ENCODE measurements around the gene DHRS13. TPM values are rescaled to one million over a fixed set of nuclear protein-coding genes. Genes with fewer than 3 reads are reported as not detected.

The DHRS13 gene
- total and polyA plus RNA-seq, 10 donors, result 12.2 to 51.2 (median 18.9) TPM

DNA sequence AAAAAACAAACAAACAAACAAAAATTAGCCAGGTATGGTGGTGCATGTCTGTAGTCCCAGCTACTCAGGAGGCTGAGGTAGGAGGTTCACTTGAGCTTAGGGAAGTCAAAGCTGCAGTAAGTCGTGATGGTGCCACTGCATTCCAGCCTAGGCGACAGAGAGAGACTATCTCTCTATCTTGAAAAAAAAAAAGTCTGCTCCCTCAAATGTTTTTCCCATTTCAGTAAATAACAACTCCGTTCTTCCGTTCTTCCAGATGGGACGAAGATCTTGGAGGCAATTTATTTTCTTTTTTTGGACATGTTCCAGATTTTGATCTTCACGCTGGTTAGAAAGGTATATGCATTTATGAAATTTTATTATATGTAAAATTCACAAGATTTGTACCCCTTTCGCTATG is 29.0 kb downstream of the DHRS13 start:
- Histone ChIP-seq H3K27me3 (replicated peaks in 1 of 7) (no peaks in the 10 kb centered on the region), H3K27ac (no peak overlapping the region), H3K9me3 (no peaks in the 10 kb centered on the region), H3K4me3 (no peak overlapping the region), H3K36me3 (peaks cover 0 to 15% (median 9%) of the 10 kb centered on the region in 6 donors), H3K4me1 (peaks cover 0 to 19% (median 11%) of the 10 kb centered on the region in 6 donors)
- WGBS, 5 donors, result 93 to 97% (median 94%) methylated on average over 7 of the region's 7 CpGs
- TF ChIP-seq, protein P1, sequence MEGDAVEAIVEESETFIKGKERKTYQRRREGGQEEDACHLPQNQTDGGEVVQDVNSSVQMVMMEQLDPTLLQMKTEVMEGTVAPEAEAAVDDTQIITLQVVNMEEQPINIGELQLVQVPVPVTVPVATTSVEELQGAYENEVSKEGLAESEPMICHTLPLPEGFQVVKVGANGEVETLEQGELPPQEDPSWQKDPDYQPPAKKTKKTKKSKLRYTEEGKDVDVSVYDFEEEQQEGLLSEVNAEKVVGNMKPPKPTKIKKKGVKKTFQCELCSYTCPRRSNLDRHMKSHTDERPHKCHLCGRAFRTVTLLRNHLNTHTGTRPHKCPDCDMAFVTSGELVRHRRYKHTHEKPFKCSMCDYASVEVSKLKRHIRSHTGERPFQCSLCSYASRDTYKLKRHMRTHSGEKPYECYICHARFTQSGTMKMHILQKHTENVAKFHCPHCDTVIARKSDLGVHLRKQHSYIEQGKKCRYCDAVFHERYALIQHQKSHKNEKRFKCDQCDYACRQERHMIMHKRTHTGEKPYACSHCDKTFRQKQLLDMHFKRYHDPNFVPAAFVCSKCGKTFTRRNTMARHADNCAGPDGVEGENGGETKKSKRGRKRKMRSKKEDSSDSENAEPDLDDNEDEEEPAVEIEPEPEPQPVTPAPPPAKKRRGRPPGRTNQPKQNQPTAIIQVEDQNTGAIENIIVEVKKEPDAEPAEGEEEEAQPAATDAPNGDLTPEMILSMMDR (IDR thresholded peaks at IDR 0.05 in 8 of 11, conservative IDR thresholded peaks at IDR 0.05 in 3 of 11), result no peak
- TF ChIP-seq POLR2AphosphoS5 (IDR thresholded peaks at IDR 0.05) (no peak), POLR2A (IDR thresholded peaks at IDR 0.05) (no peak)
- no peak for DNase-seq
- intact Hi-C loops (cut with DNase I; ENCODE audit: low total_unique reads), result no loop called here

DNA sequence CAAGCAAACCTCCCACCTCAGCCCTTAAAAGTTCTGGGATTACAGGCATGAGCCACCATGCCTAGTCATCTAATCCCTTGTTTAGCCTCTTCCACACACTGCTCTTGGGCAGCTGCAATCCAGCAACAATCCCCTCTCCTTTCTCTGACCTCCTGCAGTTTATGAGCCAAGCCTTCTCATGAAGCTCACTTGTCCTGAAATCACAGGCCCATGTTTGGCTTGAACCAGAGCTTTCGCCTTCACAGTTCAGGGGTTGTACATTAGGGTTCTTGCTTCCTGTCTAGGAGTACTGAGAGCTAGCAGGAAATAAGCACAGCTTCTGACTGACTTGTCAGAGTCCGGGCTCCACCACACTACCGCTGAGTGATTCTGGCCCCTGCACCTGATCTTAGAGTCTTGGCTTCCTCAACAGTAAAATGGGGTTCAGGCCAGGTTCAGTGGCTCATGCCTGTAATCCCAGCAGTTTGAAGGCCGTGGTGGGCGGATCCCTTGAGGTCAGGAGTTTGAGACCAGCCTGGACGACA is 31.8 kb downstream of the DHRS13 start:
- Histone ChIP-seq H3K9me3 (no peaks in the 10 kb centered on the region), H3K27ac (peak overlapping the region; percentile 10 to 82 (median 68)), H3K4me1 (peaks cover 0 to 25% (median 11%) of the 10 kb centered on the region in 6 donors), H3K36me3 (no peaks in the 10 kb centered on the region), H3K4me3 (no peak overlapping the region), H3K27me3 (replicated peaks in 1 of 7) (no peaks in the 10 kb centered on the region)
- TF ChIP-seq POLR2AphosphoS5 (IDR thresholded peaks at IDR 0.05), result peak in 1 of 3 donors; percentile 45
- no peak for TF ChIP-seq POLR2A (IDR thresholded peaks at IDR 0.05)
- WGBS, 5 donors, result 39 to 75% (median 50%) methylated on average over 5 to 6 of the region's 6 CpGs
- intact Hi-C loops (cut with DNase I; ENCODE audit: low total_unique reads), result no loop called here
- DNase-seq, result peak; percentile 84

DNA sequence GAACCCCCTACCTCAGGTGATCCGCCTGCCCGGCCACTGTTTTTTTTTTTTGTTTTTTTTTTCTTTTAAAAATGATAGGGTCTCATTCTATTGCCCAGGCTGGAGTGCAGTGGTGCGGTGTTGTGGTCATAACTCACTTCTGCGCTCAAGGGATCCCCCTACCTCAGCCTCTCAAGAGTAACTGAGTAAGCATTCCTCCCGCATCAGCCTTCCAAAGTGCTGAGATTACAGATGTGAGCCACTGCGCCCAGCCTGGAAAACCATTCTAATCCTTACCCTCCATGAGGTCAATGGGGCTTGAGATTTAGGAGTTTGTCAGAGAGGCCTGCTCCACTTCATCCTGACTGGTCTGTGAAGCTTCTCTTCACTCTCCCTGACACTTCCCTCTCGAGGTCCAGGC is 35.6 kb downstream of the DHRS13 start:
- Histone ChIP-seq H3K27ac (no peak overlapping the region), H3K4me3 (no peak overlapping the region), H3K27me3 (replicated peaks in 1 of 7) (no peaks in the 10 kb centered on the region), H3K36me3 (no peaks in the 10 kb centered on the region), H3K9me3 (no peaks in the 10 kb centered on the region), H3K4me1 (peaks cover 0 to 34% (median 15%) of the 10 kb centered on the region in 6 donors)
- no peak for DNase-seq
- TF ChIP-seq POLR2AphosphoS5 (IDR thresholded peaks at IDR 0.05) (no peak), POLR2A (IDR thresholded peaks at IDR 0.05) (no peak)
- TF ChIP-seq, protein P1 (IDR thresholded peaks at IDR 0.05 in 8 of 11, conservative IDR thresholded peaks at IDR 0.05 in 3 of 11), result no peak
- WGBS, 5 donors, result 91 to 96% (median 95%) methylated on average over 7 of the region's 7 CpGs
- intact Hi-C loops (cut with DNase I; ENCODE audit: low total_unique reads), result no loop called here

DNA sequence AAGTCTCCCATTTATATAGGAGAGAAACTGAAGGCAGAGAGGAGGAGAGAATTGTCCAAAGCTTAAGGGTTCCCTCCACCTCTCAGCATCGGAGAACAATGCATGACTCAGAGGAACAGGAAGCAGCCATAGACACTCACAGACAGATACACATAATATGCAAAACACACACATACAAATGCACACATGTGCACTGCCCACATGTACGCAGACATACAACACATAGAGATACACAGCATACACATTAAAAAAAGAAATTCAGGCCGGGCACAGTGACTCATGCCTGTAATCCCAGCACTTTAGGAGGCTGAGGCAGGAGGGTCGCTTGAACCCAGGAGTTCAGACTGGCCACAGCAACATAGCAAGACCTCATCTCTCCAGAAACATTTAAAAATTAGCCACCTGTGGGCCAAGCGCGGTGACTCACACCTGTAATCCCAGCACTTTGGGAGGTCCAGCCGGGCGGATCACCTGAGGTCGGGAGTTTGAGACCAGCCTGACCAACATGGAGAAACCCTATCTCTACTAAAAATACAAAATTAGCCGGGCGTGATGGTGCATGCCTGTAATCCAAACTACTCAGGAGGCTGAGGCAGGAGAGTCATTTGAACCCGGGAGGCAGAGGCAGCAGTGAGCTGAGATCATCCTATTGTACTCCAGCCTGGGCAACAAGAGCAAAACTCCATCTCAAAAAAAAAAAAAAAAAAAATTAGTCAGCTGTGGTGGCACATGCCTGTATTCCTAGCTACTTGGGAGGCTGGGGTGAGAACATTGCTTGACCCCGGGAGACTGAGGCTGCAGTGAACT is 36.7 kb downstream of the DHRS13 start:
- H3K27me3 ChIP-seq (replicated peaks in 1 of 7), result no peaks in the 10 kb centered on the region
- no peaks in the 10 kb centered on the region for H3K9me3 ChIP-seq
- peak overlapping the region in 5 of 8 donors; percentile 22 to 43 (median 37) for H3K27ac ChIP-seq
- H3K4me3 ChIP-seq, result no peak overlapping the region
- TF ChIP-seq POLR2A (IDR thresholded peaks at IDR 0.05), result no peak
- TF ChIP-seq, protein P1 (IDR thresholded peaks at IDR 0.05 in 8 of 11, conservative IDR thresholded peaks at IDR 0.05 in 3 of 11), result no peak
- TF ChIP-seq POLR2AphosphoS5 (IDR thresholded peaks at IDR 0.05), result no peak
- H3K4me1 ChIP-seq, result peaks cover 0 to 24% (median 9%) of the 10 kb centered on the region in 6 donors
- WGBS, 5 donors, result 80 to 89% (median 88%) methylated on average over 13 of the region's 13 CpGs
- no peak for DNase-seq
- peaks cover 0 to 9% (median 1%) of the 10 kb centered on the region in 6 donors for H3K36me3 ChIP-seq
- intact Hi-C loops (cut with DNase I; ENCODE audit: low total_unique reads), result no loop called here

Measured in spleen (tissue), 11 donors.